HG02981 (cell line): Measurements from ENCODE around the gene ZC2HC1C.

Experiments
- ATAC-seq: cut with Tn5 transposase; IDR thresholded peaks from one replicate; pipeline ENCODE4 v1.9.1; 2021; ENCODE audit warnings: mild to moderate bottlenecking, moderate library complexity; ENCODE audit not compliant: unreplicated experiment

Gene ZC2HC1C

GRCh38 chr14:75069121-75069810, at the start of gene ZC2HC1C:
TSS of gene ZC2HC1C (plus strand) at chr14:75069641. CDS start at chr14:75070574, 933 bp downstream.
- ATAC-seq = no peak

- no peak for ATAC-seq
These were observed 46.8 kb upstream of the ZC2HC1C start for GRCh38 chr14:75022655-75023054.

- ATAC-seq = no peak
These were observed 46.3 kb upstream of the ZC2HC1C start for GRCh38 chr14:75023108-75023507.

GRCh38 chr14:75025082-75025481, 44.4 kb upstream of the ZC2HC1C start:
- ATAC-seq = no peak

GRCh38 chr14:75025876-75026275, 43.6 kb upstream of the ZC2HC1C start:
- ATAC-seq = no peak

GRCh38 chr14:75030147-75030546, 39.3 kb upstream of the ZC2HC1C start:
- no peak for ATAC-seq

GRCh38 chr14:75032939-75033338, 36.5 kb upstream of the ZC2HC1C start:
- ATAC-seq = no peak

- ATAC-seq = no peak
These were observed 28.9 kb upstream of the ZC2HC1C start for GRCh38 chr14:75040507-75040906.

GRCh38 chr14:75040959-75041358, 28.5 kb upstream of the ZC2HC1C start:
- ATAC-seq = no peak

- no peak for ATAC-seq
These were observed 27.8 kb upstream of the ZC2HC1C start for GRCh38 chr14:75041613-75042012.

- no peak for ATAC-seq
These were observed 27.4 kb upstream of the ZC2HC1C start for GRCh38 chr14:75042035-75042434.

- ATAC-seq = no peak
These were observed 25.1 kb upstream of the ZC2HC1C start for GRCh38 chr14:75044322-75044721.

GRCh38 chr14:75044752-75045151, 24.7 kb upstream of the ZC2HC1C start:
- no peak for ATAC-seq

GRCh38 chr14:75046275-75046674, 23.2 kb upstream of the ZC2HC1C start:
- ATAC-seq = no peak

- ATAC-seq = no peak
These were observed 22.5 kb upstream of the ZC2HC1C start for GRCh38 chr14:75046899-75047298.

- ATAC-seq = no peak
These were observed 21.9 kb upstream of the ZC2HC1C start for GRCh38 chr14:75047506-75047905.

- ATAC-seq = no peak
These were observed 21.3 kb upstream of the ZC2HC1C start for GRCh38 chr14:75048101-75048500.

GRCh38 chr14:75049136-75049535, 20.3 kb upstream of the ZC2HC1C start:
- ATAC-seq = no peak

GRCh38 chr14:75049731-75050201, 19.7 kb upstream of the ZC2HC1C start:
- no peak for ATAC-seq

- peak; percentile 63 for ATAC-seq
These were observed 18.4 kb upstream of the ZC2HC1C start, which contains the start of gene MLH3 for GRCh38 chr14:75050852-75051555. TSS of gene MLH3 (minus strand) at chr14:75051467. CDS start at chr14:75049655, 1,812 bp downstream.

GRCh38 chr14:75051556-75051899, 17.9 kb upstream of the ZC2HC1C start:
- ATAC-seq = no peak
